Measurements from ENCODE around the gene KRT72. TPM values are rescaled to one million over a fixed set of nuclear protein-coding genes. Genes with fewer than 3 reads are reported as not detected.

KRT72 gene
- total RNA-seq, 6 donors from 2014 or later: 0.11 to 0.37 TPM; not detected in 4

DNA sequence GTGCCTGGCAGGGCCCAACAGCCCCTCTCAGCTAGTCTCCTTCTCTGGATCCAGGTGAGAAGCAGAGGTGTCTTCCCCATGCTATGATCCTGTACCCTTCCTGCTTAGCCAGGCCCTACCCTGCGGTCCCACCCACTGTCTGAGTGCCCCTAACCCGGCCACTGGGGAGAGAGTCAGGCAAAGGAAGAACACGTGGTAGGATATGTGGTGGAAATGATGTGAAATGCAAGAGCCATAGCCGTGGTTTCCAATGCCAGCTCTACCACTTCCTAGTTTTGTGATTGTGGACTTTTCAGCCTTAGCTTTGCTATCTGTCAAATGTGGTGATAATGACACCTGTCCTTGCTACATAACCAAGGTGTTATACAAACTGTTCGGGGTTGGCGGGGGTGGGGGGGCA, 34.9 kb upstream of the KRT72 start:
- ATAC-seq (ENCODE audit: low FRiP score in 2 of 2) (no peak), DNase-seq (no peak)
- H3K27ac ChIP-seq: no peak overlapping the region
- WGBS, 2 donors: 57 to 64% methylated on average over 6 of the region's 6 CpGs
- H3K9me3 ChIP-seq: no peaks in the 10 kb centered on the region
- H3K4me3 ChIP-seq: no peak overlapping the region
- no peaks in the 10 kb centered on the region for H3K4me1 ChIP-seq
- TF ChIP-seq POLR2A (IDR thresholded peaks at IDR 0.05): no peak
- TF ChIP-seq, protein P1, sequence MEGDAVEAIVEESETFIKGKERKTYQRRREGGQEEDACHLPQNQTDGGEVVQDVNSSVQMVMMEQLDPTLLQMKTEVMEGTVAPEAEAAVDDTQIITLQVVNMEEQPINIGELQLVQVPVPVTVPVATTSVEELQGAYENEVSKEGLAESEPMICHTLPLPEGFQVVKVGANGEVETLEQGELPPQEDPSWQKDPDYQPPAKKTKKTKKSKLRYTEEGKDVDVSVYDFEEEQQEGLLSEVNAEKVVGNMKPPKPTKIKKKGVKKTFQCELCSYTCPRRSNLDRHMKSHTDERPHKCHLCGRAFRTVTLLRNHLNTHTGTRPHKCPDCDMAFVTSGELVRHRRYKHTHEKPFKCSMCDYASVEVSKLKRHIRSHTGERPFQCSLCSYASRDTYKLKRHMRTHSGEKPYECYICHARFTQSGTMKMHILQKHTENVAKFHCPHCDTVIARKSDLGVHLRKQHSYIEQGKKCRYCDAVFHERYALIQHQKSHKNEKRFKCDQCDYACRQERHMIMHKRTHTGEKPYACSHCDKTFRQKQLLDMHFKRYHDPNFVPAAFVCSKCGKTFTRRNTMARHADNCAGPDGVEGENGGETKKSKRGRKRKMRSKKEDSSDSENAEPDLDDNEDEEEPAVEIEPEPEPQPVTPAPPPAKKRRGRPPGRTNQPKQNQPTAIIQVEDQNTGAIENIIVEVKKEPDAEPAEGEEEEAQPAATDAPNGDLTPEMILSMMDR (IDR thresholded peaks at IDR 0.05): no peak
- TF ChIP-seq POLR2AphosphoS5 (IDR thresholded peaks at IDR 0.05): no peak
- no peak for TF ChIP-seq EP300 (IDR thresholded peaks at IDR 0.05)
- no peaks in the 10 kb centered on the region for H3K36me3 ChIP-seq
- H3K27me3 ChIP-seq: no peaks in the 10 kb centered on the region

DNA sequence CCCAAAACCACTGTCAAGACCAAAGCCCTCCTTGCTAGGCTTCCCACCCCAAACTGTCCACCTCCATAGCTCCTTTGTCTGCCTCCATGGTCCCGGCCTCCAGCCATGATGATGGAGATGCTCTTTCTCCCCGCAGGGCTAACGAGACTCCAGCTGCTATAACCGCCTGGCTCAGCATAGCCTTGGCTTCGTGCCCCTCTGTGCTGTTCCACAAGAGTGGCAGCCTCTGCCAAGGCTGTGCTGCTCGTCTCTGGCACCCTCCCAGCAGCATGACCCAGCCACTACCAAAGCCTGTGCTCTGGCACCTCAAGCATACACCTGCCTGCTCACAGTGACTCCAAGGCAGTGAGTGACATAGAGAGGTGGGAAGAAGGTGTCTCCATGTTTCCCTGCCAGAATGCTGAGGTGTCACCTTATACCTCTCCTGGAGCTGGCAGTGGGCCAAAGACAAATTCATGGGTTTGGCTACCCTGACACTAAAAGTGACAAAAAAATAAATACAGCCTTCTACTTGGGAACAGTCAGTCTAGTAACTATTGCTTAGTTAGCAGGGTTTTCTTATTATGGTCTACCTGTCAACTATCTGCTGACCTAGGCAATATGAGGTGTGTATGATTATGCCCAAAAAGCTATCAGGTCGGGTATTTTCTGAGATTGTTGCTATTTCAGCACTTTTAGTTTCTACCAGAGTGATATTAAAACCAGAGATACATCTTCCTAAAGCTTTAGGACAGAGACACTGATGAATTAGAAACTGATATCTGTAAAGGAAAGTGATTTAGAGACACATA, 33.2 kb upstream of the KRT72 start:
- Histone ChIP-seq H3K9me3 (no peaks in the 10 kb centered on the region), H3K4me3 (no peak overlapping the region), H3K36me3 (no peaks in the 10 kb centered on the region), H3K27ac (no peak overlapping the region), H3K27me3 (no peaks in the 10 kb centered on the region), H3K4me1 (no peaks in the 10 kb centered on the region)
- WGBS, 2 donors: 64 to 68% methylated on average over 4 to 7 of the region's 7 CpGs
- DNase-seq: no peak
- TF ChIP-seq POLR2AphosphoS5 (IDR thresholded peaks at IDR 0.05) (no peak), POLR2A (IDR thresholded peaks at IDR 0.05) (no peak), EP300 (IDR thresholded peaks at IDR 0.05) (no peak)
- TF ChIP-seq, protein P1 (IDR thresholded peaks at IDR 0.05): no peak
- ATAC-seq (ENCODE audit: low FRiP score in 2 of 2): peak in 1 of 2 donors; percentile 32

DNA sequence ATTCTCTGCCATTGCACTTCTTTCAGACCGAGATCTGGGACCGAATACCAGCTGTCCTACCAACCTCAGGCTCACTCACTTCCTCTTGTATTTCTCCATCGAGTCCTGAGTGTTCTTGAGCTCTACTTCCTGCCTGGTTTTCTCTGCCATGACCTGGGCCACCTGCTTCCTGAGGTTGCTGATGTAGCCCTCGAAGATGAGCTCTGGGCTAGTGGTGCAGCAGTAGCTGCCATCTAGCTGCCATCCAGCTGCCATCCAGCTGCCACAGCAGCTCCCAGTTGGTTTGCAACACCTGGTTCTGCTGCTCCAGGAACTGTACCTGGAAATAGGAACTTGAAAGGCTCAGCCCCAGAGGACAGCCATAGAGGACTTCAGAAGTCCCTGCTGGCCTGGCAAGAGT, 32.1 kb upstream of the KRT72 start:
- ATAC-seq (ENCODE audit: low FRiP score in 2 of 2) (no peak), DNase-seq (no peak)
- TF ChIP-seq EP300 (IDR thresholded peaks at IDR 0.05): no peak
- TF ChIP-seq POLR2A (IDR thresholded peaks at IDR 0.05): no peak
- no peak for TF ChIP-seq POLR2AphosphoS5 (IDR thresholded peaks at IDR 0.05)
- TF ChIP-seq, protein P1 (IDR thresholded peaks at IDR 0.05): no peak
- 39 to 45% methylated on average over 4 of the region's 4 CpGs for WGBS, 2 donors
- Histone ChIP-seq H3K9me3 (no peaks in the 10 kb centered on the region), H3K36me3 (no peaks in the 10 kb centered on the region), H3K27ac (no peak overlapping the region), H3K4me3 (no peak overlapping the region), H3K4me1 (no peaks in the 10 kb centered on the region), H3K27me3 (no peaks in the 10 kb centered on the region)

DNA sequence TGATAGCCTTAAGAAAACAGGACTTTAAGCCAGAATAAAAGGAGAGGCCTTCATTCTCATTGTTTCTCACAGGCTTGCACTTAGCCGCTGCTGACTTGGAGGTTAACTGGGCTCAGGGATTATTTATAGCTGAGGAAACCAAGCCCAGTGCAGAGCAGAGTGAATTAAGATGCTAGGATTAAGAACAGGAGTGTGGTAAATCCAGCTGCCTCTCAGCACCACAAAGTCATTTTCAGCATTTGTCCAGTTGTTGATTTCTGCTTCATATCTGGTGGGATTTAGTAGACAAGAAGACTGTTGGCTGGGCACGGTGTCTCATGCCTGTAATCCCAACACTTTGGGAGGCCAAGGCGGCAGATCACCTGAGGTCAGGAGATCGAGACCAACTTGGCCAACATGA, 31.4 kb upstream of the KRT72 start:
- no peaks in the 10 kb centered on the region for H3K27me3 ChIP-seq
- H3K36me3 ChIP-seq: no peaks in the 10 kb centered on the region
- no peak overlapping the region for H3K27ac ChIP-seq
- no peaks in the 10 kb centered on the region for H3K4me1 ChIP-seq
- WGBS, 2 donors: 69 to 87% methylated on average over 4 of the region's 4 CpGs
- ATAC-seq (ENCODE audit: low FRiP score in 2 of 2): no peak
- no peak overlapping the region for H3K4me3 ChIP-seq
- TF ChIP-seq POLR2A (IDR thresholded peaks at IDR 0.05) (no peak), POLR2AphosphoS5 (IDR thresholded peaks at IDR 0.05) (no peak), EP300 (IDR thresholded peaks at IDR 0.05) (no peak)
- TF ChIP-seq, protein P1 (IDR thresholded peaks at IDR 0.05): no peak
- no peaks in the 10 kb centered on the region for H3K9me3 ChIP-seq
- no peak for DNase-seq
